GM12878 (cell line): ENCODE data around the gene EEF1AKMT2. TPM values are rescaled to one million over a fixed set of nuclear protein-coding genes. Genes with fewer than 3 reads are reported as not detected.
A peak's percentile ranks its signal among the peaks of the same experiment; 100 is the strongest.

Experiments used
- ATAC-seq: fragments of 200-7000 bp; cut with Tn5 transposase; 3 replicates; pipeline ENCODE4 v1.9.1; 2020; ENCODE audit warnings: mild to moderate bottlenecking, moderate library complexity
- BruUV-seq: library from RNA; stranded (reverse); fragments of 400-500 nt; replicated peaks from 2 replicates; lab custom pipeline; 2021; lab: Mats Ljungman, UMichigan
- CTCF ChIA-PET: fragments of 300-600 bp; sonication (Branson Sonifier 250); formaldehyde crosslinking; extraction: SDS; loops from one replicate; lab custom pipeline; 2021; ENCODE audit warnings: inconsistent platforms; lab: Yijun Ruan, JAX
- POLR2A ChIA-PET: fragments of 350-600 bp; formaldehyde crosslinking; extraction: SDS; loops from one replicate; lab custom pipeline; 2021; ENCODE audit warnings: inconsistent platforms; lab: Charles Lee
- RAD21 ChIA-PET: fragments of 300-600 bp; sonication (Branson Sonifier 250); formaldehyde crosslinking; loops from one replicate; lab custom pipeline; 2023; ENCODE audit warnings: antibody characterized with exemption; ENCODE audit not compliant: unreplicated experiment; lab: Charles Lee
- SMC1A ChIA-PET: fragments of 300-600 bp; sonication (Branson Sonifier 250); formaldehyde crosslinking; loops from one replicate; lab custom pipeline; 2023; ENCODE audit not compliant: unreplicated experiment, uncharacterized antibody; lab: Charles Lee
- DNase-seq: peaks from one replicate; pipeline ENCODE4 v3.0.0-alpha.2; 2011; ENCODE audit warnings: low read depth, low spot score
- FAIRE-seq: peaks from 3 replicates; lab custom pipeline; 2011; peaks lifted over from hg19 to GRCh38; lab: Jason Lieb, UNC
- H2AFZ ChIP-seq: 2 replicates; pipeline ENCODE4 v1.6.0; 2011; ENCODE audit warnings: low read depth, low read length, control low read depth; ENCODE audit not compliant: control insufficient read depth
- H3K27ac ChIP-seq: 2 replicates; pipeline ENCODE4 v1.5.1; 2011; ENCODE audit warnings: control low read depth; ENCODE audit not compliant: control insufficient read depth, insufficient read depth
- H3K27me3 ChIP-seq, 2 experiments: replicated peaks in 1 of 2; 2 replicates each; pipeline versions ENCODE4 v1.6.0 to v1.6.1; 2011; ENCODE audit warnings: low read length in 1 of 2; ENCODE audit not compliant: control insufficient read depth in 2 of 2, insufficient read depth in 2 of 2
- H3K36me3 ChIP-seq, 2 experiments: 2 replicates each; pipeline ENCODE4 v1.5.1; 2011; ENCODE audit warnings: low read length in 1 of 2; ENCODE audit not compliant: control insufficient read depth in 2 of 2, insufficient read depth in 2 of 2
- H3K4me1 ChIP-seq: 2 replicates; pipeline ENCODE4 v1.6.1; 2011; ENCODE audit warnings: mild to moderate bottlenecking, low read length, moderate library complexity, mixed read lengths; ENCODE audit not compliant: control insufficient read depth, insufficient read depth
- H3K4me2 ChIP-seq: 2 replicates; pipeline ENCODE4 v1.6.0; 2011; ENCODE audit warnings: control low read depth; ENCODE audit not compliant: control insufficient read depth, insufficient read depth
- H3K4me3 ChIP-seq: fragments of 200-600 bp; sonication (generic); 2 replicates; pipeline ENCODE4 v1.5.1; 2016
- H3K79me2 ChIP-seq: 2 replicates; pipeline ENCODE4 v1.6.0; 2011; ENCODE audit warnings: low read length; ENCODE audit not compliant: control insufficient read depth, insufficient read depth
- H3K9ac ChIP-seq: 2 replicates; pipeline ENCODE4 v1.8.0; 2011; ENCODE audit warnings: low read length, control low read depth, mixed read lengths; ENCODE audit not compliant: control insufficient read depth, insufficient read depth
- H3K9me3 ChIP-seq: replicated peaks from 3 replicates; pipeline ENCODE4 v1.5.1; 2011; ENCODE audit warnings: mild to moderate bottlenecking, low read length; ENCODE audit not compliant: control insufficient read depth, insufficient read depth
- H4K20me1 ChIP-seq: 2 replicates; pipeline ENCODE4 v1.6.0; 2011; ENCODE audit not compliant: control insufficient read depth, insufficient read depth
- CEBPB ChIP-seq, 2 experiments: fragments of 150-350 bp in 1 of 2; IDR thresholded peaks; 2 replicates each; pipeline ENCODE4 v1.6.1; 2012 to 2014; ENCODE audit warnings: low read depth in 2 of 2, low read length in 2 of 2, borderline replicate concordance in 1 of 2, inconsistent platforms in 1 of 2
- DPF2 ChIP-seq: fragments of 450-650 bp; IDR thresholded peaks from 2 replicates; pipeline ENCODE4 v1.6.1; 2017; ENCODE audit warnings: mild to moderate bottlenecking
- EP300 ChIP-seq, 2 experiments: fragments of 150-350 bp in 1 of 2; IDR thresholded peaks; 2 replicates each; pipeline ENCODE4 v1.6.1; 2011 to 2012; ENCODE audit warnings: low read depth in 2 of 2, low read length in 2 of 2, borderline replicate concordance in 1 of 2, improper control_type of control experiment in 1 of 2, inconsistent platforms in 1 of 2; ENCODE audit not compliant: control insufficient read depth in 1 of 2
- ETV6 ChIP-seq, 2 experiments: fragments of 450-650 bp in 1 of 2; IDR thresholded peaks in 1 of 2; conservative IDR thresholded peaks in 1 of 2; 2 replicates each; pipeline ENCODE4 v1.6.1; 2014; ENCODE audit warnings: antibody characterized with exemption in 1 of 2, borderline replicate concordance in 1 of 2, low read depth in 1 of 2, mild to moderate bottlenecking in 1 of 2, moderate library complexity in 1 of 2
- EZH2 ChIP-seq: IDR thresholded peaks from 2 replicates; pipeline ENCODE4 v1.6.1; 2012; ENCODE audit warnings: low read depth, mild to moderate bottlenecking, control low read depth, inconsistent platforms, low read length, borderline replicate concordance; ENCODE audit not compliant: control insufficient read depth
- GABPA ChIP-seq: IDR thresholded peaks from 2 replicates; pipeline ENCODE4 v1.6.1; 2014; ENCODE audit warnings: antibody characterized with exemption, low read depth, mild to moderate bottlenecking, inconsistent platforms
- JUNB ChIP-seq: IDR thresholded peaks from 2 replicates; pipeline ENCODE4 v1.6.1; 2016; ENCODE audit warnings: antibody characterized with exemption, mild to moderate bottlenecking
- MTA2 ChIP-seq: fragments of 450-650 bp; IDR thresholded peaks from 2 replicates; pipeline ENCODE4 v1.6.1; 2016; ENCODE audit warnings: low read depth, mild to moderate bottlenecking, moderate library complexity
- MXI1 ChIP-seq: fragments of 150-350 bp; IDR thresholded peaks from 2 replicates; pipeline ENCODE4 v1.6.1; 2011; ENCODE audit warnings: low read depth, mild to moderate bottlenecking, inconsistent platforms, low read length, improper control_type of control experiment
- NBN ChIP-seq: fragments of 450-650 bp; IDR thresholded peaks from 2 replicates; pipeline ENCODE4 v1.6.1; 2016
- NFIC ChIP-seq: IDR thresholded peaks from 2 replicates; pipeline ENCODE4 v1.6.1; 2012; ENCODE audit warnings: low read depth, mild to moderate bottlenecking, inconsistent platforms, low read length, moderate library complexity
- NFYB ChIP-seq: IDR thresholded peaks from 2 replicates; pipeline ENCODE4 v1.6.1; 2011; ENCODE audit warnings: low read depth, mild to moderate bottlenecking, low read length, improper control_type of control experiment, moderate library complexity; ENCODE audit not compliant: insufficient read depth
- PAX8 ChIP-seq: fragments of 450-650 bp; IDR thresholded peaks from 2 replicates; pipeline ENCODE4 v1.6.1; 2017; ENCODE audit warnings: mild to moderate bottlenecking, moderate library complexity
- RELA ChIP-seq: fragments of 450-650 bp; IDR thresholded peaks from 2 replicates; pipeline ENCODE4 v1.8.0; 2014; ENCODE audit warnings: borderline replicate concordance; ENCODE audit not compliant: partially characterized antibody
- SMAD5 ChIP-seq: IDR thresholded peaks from 2 replicates; pipeline ENCODE4 v1.6.1; 2016; ENCODE audit warnings: antibody characterized with exemption, low read depth
- SMARCA5 ChIP-seq: fragments of 450-650 bp; IDR thresholded peaks from 2 replicates; pipeline ENCODE4 v1.6.1; 2017; ENCODE audit warnings: mild to moderate bottlenecking
- SMC3 ChIP-seq: IDR thresholded peaks from 2 replicates; pipeline ENCODE4 v1.6.1; 2011; ENCODE audit warnings: low read length, improper control_type of control experiment, borderline replicate concordance
- SREBF1 ChIP-seq: IDR thresholded peaks from 2 replicates; pipeline ENCODE4 v1.6.1; 2012; ENCODE audit warnings: mild to moderate bottlenecking, low read length
- YBX1 ChIP-seq: fragments of 450-650 bp; IDR thresholded peaks from 2 replicates; pipeline ENCODE4 v1.6.1; 2016; ENCODE audit warnings: antibody characterized with exemption
- WGBS: methylation state at CpG from one replicate; pipeline ENCODE4 v1.1.6; 2016; ENCODE audit warnings: low lambda C conversion rate; ENCODE audit not compliant: insufficient replicate concordance, insufficient coverage; ENCODE audit errors: missing lambda C conversion rate; 5-methylcytosine and 5-hydroxymethylcytosine counted together
- in situ Hi-C: fragments of 300-500 bp; cut with MboI; formaldehyde crosslinking; loops from 9 replicates; pipeline ENCODE4 v1.14.3; 2018; ENCODE audit warnings: mixed read lengths
- intact Hi-C: fragments of 100-400 bp; cut with micrococcal nuclease; formaldehyde crosslinking; loops from one replicate; pipeline ENCODE4 v1.14.2; 2022; ENCODE audit not compliant: unreplicated experiment
- polyA plus RNA-seq, 11 experiments: library from polyadenylated mRNA; depleted of rRNA in 4 of 11; unstranded in 6 of 11; stranded (reverse) in 5 of 11; fragments of >200 nt; fragmentation: Nextera tagmentation in 4 of 11; fragmentation: Illumina TruSeq in 1 of 11; extraction: Ambion mirVana in 4 of 11; extraction: Trizol in 1 of 11; gene quantifications; 1 replicate in 1 of 11; 2 replicates in 10 of 11; pipeline versions ENCODE4 v1.2.1 to v1.2.3, GENCODE V29; 2011 to 2016; ENCODE audit warnings: inconsistent platforms in 2 of 11, missing spikeins in 2 of 11, low read depth in 1 of 11
- total RNA-seq, 4 experiments: library from RNA; depleted of rRNA in 3 of 4; stranded (reverse); fragments of >200 nt in 3 of 4; fragmentation: Illumina TruSeq in 1 of 4; extraction: Trizol in 1 of 4; gene quantifications; 2 replicates each; pipeline versions ENCODE4 v1.2.1 to v1.2.3, GENCODE V29; 2013 to 2021
- TF ChIP-seq, protein P1 (sequence below): fragments of 450-650 bp; IDR thresholded peaks from 2 replicates; pipeline ENCODE4 v1.6.1; 2017; ENCODE audit warnings: low read depth, mild to moderate bottlenecking, moderate library complexity
- TF ChIP-seq, protein P2 (sequence below): IDR thresholded peaks from 2 replicates; pipeline ENCODE4 v1.6.1; 2011; ENCODE audit warnings: low read depth, mild to moderate bottlenecking, low read length, moderate library complexity, borderline replicate concordance; ENCODE audit errors: extremely low read depth

Gene EEF1AKMT2
- total and polyA plus RNA-seq, 10 of the 15 experiments (the other 5 are each of a cell fraction or from before 2014, with no cell fraction given) = 9.1 to 29.3 (median 23.6) TPM

- ChIA-PET CTCF (interaction anchor here (0.7 to 4.9 kb wide), 37 partner anchors 9 to 321 kb away, joined by 3 to 319 read pairs (median 10); partner anchors contain the start of genes ABRAXAS2, EEF1AKMT2 and LHPP), POLR2A (interaction anchor here (0.6 to 4.9 kb wide), 10 partner anchors 10 to 200 kb away, joined by 3 to 134 read pairs (median 6); no protein-coding TSS in a partner anchor), SMC1A (interaction anchor here (0.6 to 8.0 kb wide), 44 partner anchors 9 to 325 kb away, joined by 3 to 351 read pairs (median 5); partner anchors contain the start of gene ABRAXAS2), RAD21 (interaction anchor here (0.7 to 8.2 kb wide), 48 partner anchors 9 to 267 kb away, joined by 3 to 360 read pairs (median 6); partner anchors contain the start of genes ABRAXAS2 and EEF1AKMT2)
- Histone ChIP-seq H3K36me3 (no peaks in the 10 kb centered on the region; a peak in 1 of 4 replicates), H3K4me2 (peak overlapping the region; percentile 48), H3K9ac (peak overlapping the region; percentile 42), H3K27ac (peak overlapping the region; percentile 57), H3K4me3 (peak overlapping the region; percentile 84; the same call in 1 of the 2 replicates), H4K20me1 (no peaks in the 10 kb centered on the region; the same call in 1 of the 2 replicates), H2AFZ (peak overlapping the region; percentile 39), H3K27me3 (no peaks in the 10 kb centered on the region), H3K4me1 (peaks cover 49% of the 10 kb centered on the region), H3K9me3 (no peaks in the 10 kb centered on the region), H3K79me2 (peaks cover 48% of the 10 kb centered on the region)
- no TSS peak for BruUV-seq
- FAIRE-seq (peak; percentile 41), ATAC-seq (peak; percentile 61), DNase-seq (no peak)
- 5% methylated on average over 18 of the region's 18 CpGs for whole genome bisulfite sequencing
- in situ Hi-C loops = loop anchor here (5.0 kb wide), 1 partner anchor 203 kb away; no protein-coding TSS in a partner anchor
- intact Hi-C loops = loop anchor here (1.0 to 10.0 kb wide), 10 partner anchors 21 to 746 kb away; no protein-coding TSS in a partner anchor
- TF ChIP-seq JUNB (peak; percentile 40), NFIC (peak; percentile 58; the same call in 1 of the 2 replicates), EZH2 (no peak), EP300 (IDR thresholded peaks at IDR 0.05; ENCODE audit: borderline replicate concordance in 1 of 2, control insufficient read depth in 1 of 2, low read depth in 2 of 2, low read length in 2 of 2) (peak in 1 of 2 experiments; percentile 13; a peak in 1 of 4 replicates), DPF2 (peak; percentile 39; the same call in 1 of the 2 replicates), SMC3 (no peak), NBN (no peak), SREBF1 (no peak), MTA2 (peak; percentile 72), GABPA (no peak; the same call in 1 of the 2 replicates), SMARCA5 (no peak), ETV6 (conservative IDR thresholded peaks at IDR 0.05 in 1 of 2, IDR thresholded peaks at IDR 0.05 in 1 of 2; ENCODE audit: borderline replicate concordance in 1 of 2, low read depth in 1 of 2) (no peak), YBX1 (no peak), PAX8 (no peak), MXI1 (peak; percentile 88), CEBPB (IDR thresholded peaks at IDR 0.05; ENCODE audit: borderline replicate concordance in 1 of 2, low read depth in 2 of 2, low read length in 2 of 2) (0 out of 4 replicates have a peak, but pooled peaks of 1 of the 2 experiments have one; percentile 14), NFYB (no peak), SMAD5 (no peak), RELA (no peak)
- TF ChIP-seq, protein P1, sequence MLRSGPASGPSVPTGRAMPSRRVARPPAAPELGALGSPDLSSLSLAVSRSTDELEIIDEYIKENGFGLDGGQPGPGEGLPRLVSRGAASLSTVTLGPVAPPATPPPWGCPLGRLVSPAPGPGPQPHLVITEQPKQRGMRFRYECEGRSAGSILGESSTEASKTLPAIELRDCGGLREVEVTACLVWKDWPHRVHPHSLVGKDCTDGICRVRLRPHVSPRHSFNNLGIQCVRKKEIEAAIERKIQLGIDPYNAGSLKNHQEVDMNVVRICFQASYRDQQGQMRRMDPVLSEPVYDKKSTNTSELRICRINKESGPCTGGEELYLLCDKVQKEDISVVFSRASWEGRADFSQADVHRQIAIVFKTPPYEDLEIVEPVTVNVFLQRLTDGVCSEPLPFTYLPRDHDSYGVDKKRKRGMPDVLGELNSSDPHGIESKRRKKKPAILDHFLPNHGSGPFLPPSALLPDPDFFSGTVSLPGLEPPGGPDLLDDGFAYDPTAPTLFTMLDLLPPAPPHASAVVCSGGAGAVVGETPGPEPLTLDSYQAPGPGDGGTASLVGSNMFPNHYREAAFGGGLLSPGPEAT = peak; percentile 55
- TF ChIP-seq, protein P2, sequence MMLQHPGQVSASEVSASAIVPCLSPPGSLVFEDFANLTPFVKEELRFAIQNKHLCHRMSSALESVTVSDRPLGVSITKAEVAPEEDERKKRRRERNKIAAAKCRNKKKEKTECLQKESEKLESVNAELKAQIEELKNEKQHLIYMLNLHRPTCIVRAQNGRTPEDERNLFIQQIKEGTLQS = no peak
These were observed 51.1 kb downstream of the EEF1AKMT2 start for GRCh38 chr10:124740369-124741280.
